T-helper 22 cell (primary cell): Measurements from ENCODE around the gene IGF1R.

Experiments
- DNase-seq: peaks from one replicate; pipeline ENCODE4 v3.0.0-alpha.2; 2020; ENCODE audit warnings: low read depth

IGF1R gene

GRCh38 chr15:98648654-98649471, 524 bp downstream of the IGF1R start:
- no peak for DNase-seq

DNA sequence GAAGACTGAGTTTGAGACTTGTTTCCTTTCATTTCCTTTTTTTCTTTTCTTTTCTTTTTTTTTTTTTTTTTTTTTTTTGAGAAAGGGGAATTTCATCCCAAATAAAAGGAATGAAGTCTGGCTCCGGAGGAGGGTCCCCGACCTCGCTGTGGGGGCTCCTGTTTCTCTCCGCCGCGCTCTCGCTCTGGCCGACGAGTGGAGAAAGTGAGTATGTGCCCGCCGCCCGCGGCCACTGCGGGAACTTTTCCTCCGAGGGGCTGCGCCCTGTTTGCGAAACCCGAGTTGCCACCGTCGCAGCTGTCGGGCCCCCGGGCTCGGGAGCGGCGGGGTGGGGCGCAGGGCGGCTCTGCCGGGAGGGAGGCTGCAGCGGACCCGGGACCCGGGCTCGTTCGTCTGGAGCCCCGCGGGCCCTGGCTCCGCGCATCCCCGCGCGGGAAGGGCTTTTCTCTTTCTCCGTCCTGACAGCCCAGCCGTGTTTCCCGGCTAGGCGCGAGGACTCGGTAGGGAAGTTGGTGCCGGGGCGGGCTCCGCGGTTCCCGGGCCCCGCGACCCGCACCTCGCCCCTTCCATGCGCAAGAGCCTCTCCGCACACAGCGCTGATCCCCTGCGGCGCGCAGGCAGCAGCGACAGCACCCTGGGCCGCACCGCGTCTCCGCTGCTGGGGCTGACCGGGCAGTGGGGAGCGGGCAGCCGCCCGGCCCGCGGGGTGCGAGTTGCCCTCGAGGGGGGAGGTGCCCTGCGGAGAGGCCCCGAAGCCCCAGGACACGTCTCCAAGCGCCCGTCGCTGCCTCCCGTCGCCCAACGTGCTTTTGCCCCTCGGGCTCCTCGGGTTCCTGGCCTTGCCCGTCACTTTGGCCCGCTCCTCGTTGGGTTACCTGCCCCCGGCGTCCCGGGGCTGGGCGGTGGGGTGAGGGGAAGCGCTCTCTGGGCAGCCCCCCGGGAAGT, 1.4 kb downstream of the IGF1R start:
- DNase-seq, result no peak

GRCh38 chr15:98650417-98651035, 2.2 kb downstream of the IGF1R start:
- no peak for DNase-seq

DNA sequence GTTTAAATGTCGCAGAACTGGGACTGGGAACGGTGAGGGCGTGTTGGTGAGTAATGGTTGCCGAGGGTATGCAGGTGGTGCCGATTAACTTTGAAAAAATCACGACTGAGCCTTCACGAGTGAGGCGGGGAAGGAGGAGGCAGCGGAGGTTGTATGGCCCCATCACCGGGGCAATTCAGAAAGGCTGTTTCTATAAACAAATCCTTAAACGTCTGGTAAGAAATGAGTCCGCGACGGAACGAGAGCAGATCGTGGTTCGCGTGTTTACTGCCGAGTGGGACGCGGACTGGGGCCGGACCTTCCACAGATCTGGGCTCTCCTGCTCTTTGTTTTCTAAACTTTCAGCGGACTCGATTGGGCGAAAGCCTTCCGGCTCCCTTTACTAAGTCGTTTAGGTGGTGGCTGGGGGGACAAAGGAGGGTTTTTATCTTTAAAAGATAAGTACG, 2.7 kb downstream of the IGF1R start:
- DNase-seq, result no peak

DNA sequence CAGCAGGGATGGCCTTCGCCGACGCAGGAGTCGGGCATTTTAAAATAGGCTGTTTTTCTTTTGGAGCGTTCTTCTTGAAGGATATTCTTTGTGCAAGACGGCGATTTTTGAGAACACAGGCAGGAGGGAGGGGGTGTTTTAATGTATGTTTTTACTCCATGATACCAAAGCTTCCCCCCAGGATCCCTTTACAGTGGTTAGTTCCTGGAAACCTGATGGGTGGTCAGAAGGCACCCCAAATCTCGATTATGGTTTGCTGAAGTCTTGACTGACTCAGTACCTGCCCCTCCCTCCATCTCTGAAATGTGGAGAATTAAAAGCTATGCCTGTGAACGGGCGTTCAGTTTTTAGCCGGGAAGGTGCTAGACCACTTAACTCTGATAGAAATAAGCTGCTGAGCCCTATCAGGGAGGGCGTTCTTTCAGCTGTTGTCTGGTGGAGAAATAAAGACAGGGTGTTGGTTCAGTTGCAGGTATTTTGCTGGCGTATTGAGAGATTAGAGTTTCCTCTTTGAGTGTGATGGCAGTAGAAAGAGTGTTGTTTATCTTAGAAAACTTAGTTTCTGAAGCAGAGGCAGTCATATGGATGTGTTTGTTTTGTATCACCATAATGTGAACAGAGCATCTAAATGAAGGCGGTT, 3.4 kb downstream of the IGF1R start:
- no peak for DNase-seq

- no peak for DNase-seq
These were observed 5.3 kb downstream of the IGF1R start for GRCh38 chr15:98653686-98654085.

GRCh38 chr15:98654790-98655360, 6.5 kb downstream of the IGF1R start:
- no peak for DNase-seq

DNA sequence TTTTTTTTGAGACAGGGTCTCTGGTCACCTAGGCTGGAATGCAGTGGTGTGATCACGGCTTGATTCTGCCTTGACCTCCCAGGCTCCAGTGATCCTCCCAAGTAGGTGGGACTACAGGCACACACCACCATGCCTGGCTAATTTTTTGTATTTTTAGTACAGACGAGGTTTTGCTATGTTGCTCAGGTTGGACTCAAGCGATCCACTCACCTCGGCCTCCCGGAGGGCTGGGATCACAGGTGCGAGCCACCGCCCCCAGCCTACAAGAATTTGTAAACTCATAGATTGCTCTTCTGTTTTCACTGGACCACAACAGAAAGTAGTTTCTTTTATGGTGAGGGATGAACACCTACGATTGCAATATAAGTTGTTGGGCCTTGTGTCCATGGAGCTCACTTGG, 7.4 kb downstream of the IGF1R start:
- DNase-seq, result no peak

GRCh38 chr15:98657721-98658120, 9.4 kb downstream of the IGF1R start:
- DNase-seq, result no peak

GRCh38 chr15:98658831-98659699, 10.7 kb downstream of the IGF1R start:
- DNase-seq, result no peak

DNA sequence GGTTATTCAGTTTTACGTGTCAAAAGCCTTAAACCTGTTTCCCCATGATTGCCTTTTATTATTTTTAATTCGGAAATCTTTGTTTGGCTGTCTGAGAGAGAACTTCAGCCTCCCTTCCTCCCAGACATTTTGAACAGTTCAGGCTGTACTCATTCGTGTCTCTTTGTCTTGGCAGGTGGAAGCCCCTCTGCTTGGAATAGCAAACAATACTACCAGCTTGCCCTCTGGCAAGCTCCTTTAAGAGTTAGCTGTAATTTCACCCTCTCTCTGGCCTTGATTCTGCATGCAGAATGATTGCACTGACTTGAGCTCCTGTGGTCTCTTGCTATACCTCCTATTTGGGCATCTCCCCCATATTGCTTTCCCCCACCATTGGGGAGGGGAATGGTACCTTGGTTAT, 11.7 kb downstream of the IGF1R start:
- DNase-seq, result no peak

GRCh38 chr15:98663045-98663444, 14.7 kb downstream of the IGF1R start:
- DNase-seq, result no peak

DNA sequence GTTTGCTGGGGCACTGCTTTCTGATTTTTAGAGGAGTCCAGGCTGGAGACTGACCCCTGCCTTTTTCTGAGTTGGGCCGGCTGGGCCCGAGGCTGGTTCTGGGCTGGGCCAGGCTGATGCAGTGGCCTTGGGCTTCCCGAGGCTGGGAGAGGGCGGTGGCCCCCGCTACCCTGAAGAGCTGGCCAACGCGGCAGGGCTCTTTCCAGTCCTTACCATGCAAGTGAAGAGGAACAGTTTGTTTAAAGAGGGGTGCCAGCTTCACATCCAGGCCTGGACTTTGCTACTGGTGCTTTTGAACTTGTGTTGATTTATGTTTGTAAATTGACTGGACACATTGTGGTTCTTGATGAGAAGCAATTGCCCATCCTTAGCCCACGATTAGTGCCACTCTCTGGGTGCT, 15.3 kb downstream of the IGF1R start:
- no peak for DNase-seq

GRCh38 chr15:98666441-98666840, 18.1 kb downstream of the IGF1R start:
- DNase-seq, result no peak

DNA sequence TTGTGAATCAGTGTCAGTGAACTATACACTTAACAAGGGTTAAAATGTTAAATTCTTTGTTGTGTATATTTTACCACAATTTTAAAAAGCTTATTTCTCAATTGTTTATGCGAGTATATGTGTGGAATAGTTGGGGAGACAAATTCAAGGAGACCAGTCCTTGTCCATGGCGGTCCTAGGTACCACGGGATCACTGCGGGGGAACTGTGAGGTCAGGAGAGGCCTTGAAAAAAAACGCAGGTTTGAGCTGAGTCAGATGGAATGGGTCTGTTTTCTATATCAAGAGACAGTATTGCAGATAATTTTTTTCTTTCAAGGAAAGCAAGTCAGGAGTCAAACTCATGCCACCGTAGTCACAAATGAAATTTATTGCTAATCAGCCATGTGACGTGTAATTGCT, 18.5 kb downstream of the IGF1R start:
- DNase-seq, result no peak

DNA sequence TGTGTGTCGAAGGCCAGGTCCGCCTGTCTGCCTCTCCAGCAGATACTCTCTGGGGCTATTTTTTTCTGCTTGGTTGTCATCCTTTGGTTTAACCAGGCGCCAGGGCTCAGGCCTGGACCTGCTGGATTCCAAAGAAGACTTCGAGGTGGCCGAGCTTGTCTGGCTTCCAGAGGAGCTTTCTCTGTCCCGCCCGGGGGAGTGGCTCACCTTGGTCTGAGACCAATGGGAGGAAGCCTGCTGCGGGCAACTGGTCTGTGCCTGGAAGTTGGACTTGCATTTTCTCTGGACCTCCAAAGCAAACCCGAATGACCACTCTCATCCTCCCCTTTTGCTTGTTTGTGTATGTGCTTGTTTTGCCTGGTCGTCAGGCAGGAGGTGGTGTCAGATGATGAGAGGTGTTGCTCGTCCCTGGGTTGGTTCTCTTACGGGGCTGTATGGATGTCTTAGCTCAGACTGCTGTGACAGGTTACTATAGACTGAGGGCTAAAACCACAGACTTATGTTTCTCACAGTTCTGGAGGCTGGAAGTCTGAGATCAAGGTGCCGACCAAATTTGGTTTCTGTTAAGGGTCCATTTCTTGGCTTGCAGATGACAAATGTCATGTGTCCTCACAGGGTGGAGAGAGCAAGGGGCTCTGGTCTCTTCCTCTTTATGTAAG, 19.3 kb downstream of the IGF1R start:
- no peak for DNase-seq

GRCh38 chr15:98668566-98669308, 20.4 kb downstream of the IGF1R start:
- no peak for DNase-seq

- DNase-seq, result no peak
These were observed 21.3 kb downstream of the IGF1R start for GRCh38 chr15:98669638-98670037.
